ENCODE data around the gene SSR3.
"Not testable (repeated sequence)": the region's sequence is repeated elsewhere in the genome, so short reads cannot be mapped to it uniquely, and the experiment has no call there.

Gene SSR3

DNA sequence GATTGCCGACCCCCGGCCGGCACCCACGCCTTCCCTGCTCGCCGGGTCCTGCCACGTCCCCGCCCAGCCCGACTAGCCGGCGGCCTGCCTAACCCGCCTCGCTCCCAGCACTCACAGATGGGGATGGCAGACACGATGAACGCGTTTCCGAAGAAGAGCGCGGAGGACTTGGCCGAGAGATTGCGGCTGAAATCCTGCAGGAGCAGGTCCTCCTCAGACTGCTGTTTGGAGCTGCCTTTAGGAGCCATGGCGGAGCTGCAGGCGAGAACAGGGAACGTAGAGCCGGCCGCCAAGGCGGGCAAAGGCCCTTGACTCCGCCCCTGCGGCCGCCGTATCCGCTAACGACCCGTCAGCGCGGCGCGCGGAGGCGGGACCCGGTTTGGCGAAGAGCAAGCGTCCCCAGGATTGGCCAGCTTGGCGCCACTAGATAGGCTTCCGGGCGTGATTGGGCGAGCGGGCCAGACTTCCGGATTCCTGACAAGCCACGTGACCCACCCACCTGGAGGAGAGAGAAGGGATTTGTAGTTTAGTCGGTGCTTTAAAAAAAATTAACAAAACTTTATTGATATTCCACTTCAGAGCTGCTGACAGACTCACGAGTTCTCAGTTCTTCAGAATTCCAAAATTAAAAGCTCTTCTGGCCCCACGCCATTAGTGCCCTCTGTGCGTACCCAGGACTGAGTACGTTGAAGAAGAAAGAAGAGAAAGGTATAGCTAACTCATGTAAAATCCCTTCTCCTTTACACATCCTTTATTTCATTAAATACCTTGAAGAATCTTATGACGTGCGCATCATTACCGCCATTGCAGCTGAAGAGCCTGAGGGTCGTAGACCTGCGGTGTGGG lies at the start of gene SSR3:
TSS of gene SSR3 (minus strand) at position 276 of the 846 bp plus-strand sequence. CDS start at position 248, 28 bp downstream.
- DNase-seq, result peak; percentile 97

DNA sequence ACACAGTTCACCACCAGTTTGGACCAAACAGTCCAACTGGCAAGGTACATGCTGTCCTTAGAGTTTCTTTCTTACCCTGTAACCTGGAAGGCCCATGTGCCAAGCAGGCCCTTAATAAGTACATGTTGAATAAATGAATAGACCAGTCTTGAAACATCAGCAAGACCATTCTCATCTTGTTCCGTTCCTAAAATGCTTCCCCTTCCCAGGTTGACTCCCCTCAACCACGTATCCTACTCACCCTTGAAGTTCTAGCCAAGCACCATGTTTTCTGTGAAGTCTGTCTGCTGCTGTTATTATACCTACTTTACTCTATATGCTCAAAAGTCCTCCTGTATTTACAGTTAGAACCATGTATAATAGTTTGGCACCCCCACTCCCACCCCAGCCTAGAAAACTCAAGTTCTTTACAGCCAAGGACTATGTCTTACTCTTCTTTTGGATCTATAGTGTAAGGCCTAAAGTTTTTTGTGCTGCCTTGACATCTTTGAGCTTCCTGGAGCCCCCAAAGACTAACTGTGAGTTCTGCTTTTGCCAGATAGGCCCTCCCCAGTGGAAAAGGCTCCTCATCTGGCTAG lies 49.2 kb upstream of the SSR3 start:
- DNase-seq, result no peak

DNA sequence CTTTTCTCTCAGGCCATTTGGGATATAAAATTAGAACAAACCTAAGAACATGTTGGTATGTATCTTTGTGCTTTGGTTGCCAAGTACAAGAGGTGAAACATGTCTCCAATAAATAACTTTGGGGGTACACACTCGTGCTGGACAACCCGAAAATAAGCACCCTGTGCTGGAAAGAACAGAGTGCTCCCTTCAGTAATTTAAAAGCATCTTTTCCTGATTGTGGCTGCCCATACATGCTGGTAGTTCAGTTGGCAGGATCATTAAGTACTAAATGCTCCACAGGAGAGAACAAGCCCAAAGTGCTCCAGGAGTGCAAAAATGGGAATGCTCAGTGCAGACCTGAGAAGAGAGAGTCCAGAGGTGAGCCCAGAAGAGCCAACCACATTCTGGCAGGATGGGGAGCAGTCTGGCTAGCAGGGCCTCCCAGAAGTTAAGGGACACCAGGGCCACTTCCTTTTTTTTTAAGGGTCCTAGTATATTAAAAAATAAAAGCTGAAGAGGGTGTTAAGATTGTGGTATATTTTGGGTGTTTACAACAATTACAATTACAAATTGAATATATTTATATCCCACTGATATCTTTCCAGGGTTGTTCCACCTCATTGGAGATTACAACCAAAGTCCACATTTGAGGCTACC lies 48.6 kb upstream of the SSR3 start:
- DNase-seq, result no peak

DNA sequence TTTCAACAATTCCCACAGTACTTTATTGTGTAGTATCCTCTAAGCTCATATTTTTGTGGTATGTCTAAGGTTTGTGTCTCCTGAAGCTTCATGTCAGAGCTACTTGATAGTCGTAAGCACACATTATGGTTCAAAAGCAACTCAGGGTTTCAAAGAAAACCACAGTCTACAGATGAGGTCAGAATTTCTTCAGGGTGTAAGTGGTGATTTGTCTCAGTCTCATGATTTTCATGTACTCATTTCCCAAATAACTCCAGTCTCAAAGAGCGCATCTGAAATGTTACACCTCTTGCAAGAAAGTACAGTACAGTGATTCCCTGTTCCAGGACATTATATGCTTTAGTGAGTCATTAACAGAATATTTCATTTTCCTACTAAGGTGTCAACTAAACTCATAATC lies 47.5 kb upstream of the SSR3 start:
- DNase-seq, result no peak

DNA sequence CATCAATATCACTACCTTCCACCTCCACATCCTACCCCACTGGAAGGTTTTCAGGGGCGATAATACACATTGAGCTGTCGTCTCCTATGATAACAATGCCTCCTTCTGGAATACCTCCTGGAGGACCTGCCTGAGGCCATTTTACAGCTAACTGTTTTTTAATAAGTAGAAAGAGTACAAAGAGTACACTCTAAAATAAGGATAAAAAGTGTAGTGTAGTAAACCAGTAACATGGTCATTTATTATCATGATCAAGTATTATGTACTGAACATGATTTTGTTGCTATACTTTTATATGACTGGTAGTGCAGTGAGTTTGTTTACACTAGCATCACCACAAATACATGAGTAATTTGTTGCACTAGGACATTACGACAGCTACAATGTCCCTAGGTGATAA lies 46.6 kb upstream of the SSR3 start:
- DNase-seq, result no peak

DNA sequence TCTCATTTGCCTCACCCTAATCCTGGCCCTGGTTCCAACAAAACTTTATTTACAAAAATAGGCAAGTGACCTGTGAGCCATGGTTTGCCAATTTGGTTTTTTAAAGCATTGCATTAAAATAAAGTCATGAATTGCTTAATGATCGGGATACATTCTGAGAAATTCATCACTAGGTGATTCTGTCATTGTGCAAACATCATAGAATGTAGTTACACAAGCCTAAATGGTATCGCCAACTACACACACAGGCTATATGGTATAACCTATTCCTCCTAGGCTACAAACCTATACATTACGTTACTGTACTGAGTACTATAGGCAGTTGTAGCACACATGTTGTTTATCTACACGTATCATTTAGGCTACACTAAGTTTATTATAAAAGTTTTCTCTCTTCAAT lies 45.9 kb upstream of the SSR3 start:
- DNase-seq, result no peak

DNA sequence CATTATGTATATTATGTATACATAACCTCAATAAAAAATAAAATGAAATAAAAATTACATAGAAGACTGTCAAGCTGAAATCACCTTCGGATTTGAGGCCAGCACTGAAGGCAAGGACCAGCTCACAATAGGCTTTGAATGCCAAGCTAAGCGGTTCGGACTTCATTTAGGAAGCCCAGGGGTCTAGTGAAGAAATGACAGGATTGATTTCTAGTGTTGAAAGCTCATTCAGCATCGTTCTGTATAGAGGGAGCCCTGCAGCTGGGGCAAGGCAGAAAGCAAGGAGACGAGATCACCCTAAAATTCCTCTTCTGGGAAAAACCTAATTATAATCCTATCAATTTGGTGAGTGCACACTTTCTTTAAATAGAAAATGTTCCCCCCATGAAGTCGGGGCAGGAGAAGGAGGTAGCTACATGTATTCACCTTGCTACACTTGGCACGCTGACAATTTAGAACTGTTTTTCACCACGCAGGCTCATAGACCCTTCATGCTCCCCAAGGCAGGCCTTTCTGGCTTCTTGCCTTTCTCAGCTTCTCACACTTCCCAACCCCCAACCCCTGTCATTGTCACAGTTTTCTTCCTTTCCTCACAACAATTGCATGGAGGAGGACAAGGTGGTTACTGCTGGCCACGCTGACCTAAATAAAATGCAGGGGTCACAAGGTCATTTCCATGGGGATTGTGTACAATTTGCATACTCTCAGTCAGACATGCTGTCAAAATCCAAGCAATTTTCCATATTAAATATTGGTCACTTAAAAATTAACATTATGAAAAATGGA lies 44.4 kb upstream of the SSR3 start:
- no peak for DNase-seq

DNA sequence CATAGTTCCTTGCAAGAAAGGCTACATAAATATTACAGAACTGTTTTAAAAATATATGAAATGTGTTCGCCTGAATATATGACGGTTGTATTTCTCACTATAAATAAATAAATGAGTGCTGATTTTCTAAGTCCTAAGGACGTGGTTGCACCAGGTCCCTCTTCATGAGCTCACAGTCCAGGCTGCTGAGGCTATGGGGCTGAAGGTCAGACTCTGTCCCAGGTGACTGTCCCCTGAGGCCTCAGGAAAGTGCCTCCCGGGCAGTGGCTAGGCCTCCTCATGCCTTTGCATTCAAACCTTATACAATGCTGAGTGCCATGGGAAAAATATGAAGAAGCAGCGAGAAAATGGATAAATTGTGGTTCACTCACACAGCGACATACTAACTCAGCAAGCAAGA lies 43.5 kb upstream of the SSR3 start:
- no peak for DNase-seq

DNA sequence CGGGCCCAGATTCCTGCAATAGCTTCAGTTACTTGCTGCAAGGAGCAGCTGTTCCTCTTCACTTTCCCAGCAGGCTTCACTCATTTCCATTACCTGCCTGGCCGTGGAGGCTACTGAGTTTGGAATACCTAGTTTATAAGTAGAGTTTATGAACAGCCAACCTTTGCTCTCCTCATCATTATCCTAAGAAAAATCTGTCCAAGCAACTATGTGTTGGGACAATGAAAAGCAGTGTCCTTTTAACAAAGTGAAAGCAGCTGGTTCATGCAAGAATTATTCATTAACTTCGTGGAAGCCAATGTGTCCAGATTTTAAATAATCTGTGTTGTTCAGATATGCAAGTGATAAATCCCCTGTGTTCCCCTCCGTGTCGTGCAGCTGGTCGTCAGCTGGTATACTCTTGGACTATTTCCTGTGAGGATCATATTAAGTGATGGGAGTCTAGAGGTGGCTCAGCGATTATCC lies 39.3 kb upstream of the SSR3 start:
- no peak for DNase-seq

DNA sequence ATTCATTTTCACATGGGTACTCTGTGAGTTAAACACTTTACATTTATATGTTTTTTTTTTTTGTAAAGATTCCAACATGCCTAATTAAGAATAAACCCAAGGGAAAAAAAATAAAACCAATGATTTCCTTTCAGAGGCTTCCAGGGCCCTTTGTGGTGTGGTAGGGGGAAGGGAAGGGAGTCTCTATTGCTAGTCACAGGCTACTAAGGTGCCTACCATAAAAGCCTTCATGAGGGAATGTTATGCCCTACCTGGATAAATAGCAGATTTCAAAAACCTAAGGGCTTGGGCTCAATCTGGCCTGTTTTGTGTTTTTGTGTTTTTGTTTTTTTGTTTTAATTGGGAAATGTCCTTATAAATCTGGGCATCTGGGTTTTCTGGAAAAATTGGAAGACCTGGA lies 38.9 kb upstream of the SSR3 start:
- no peak for DNase-seq

DNA sequence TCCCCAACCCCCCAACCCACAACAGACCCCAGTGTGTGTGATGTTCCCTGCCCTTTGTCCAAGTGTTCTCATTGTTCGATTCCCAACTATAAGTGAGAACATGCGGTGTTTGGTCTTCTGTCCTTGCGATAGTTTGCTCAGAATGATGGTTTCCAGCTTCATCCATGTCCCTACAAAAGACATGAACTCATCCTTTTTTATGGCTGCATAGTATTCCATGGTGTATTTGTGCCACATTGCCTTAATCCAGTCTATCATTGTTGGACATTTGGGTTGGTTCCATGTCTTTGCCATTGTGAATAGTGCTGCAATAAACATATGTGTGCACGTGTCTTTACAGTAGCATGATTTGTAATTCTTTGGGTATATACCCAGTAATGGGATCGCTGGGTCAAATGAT lies 34.9 kb upstream of the SSR3 start:
- not testable (repeated sequence) for DNase-seq

DNA sequence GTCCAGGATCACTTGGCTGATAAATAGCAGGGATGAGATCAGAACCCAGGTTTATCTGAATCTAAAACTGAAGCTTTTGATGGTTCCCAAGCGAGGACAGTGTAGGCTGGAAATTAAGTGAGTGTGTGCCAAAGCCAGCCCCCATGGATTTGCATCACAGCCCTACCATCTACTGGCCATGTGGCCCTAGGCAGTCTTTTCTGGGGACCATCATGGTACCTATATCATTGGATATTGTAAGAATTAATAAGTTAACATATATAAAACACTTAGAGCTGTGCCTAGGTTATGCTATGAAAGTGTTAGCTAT lies 32.8 kb upstream of the SSR3 start:
- DNase-seq, result no peak

DNA sequence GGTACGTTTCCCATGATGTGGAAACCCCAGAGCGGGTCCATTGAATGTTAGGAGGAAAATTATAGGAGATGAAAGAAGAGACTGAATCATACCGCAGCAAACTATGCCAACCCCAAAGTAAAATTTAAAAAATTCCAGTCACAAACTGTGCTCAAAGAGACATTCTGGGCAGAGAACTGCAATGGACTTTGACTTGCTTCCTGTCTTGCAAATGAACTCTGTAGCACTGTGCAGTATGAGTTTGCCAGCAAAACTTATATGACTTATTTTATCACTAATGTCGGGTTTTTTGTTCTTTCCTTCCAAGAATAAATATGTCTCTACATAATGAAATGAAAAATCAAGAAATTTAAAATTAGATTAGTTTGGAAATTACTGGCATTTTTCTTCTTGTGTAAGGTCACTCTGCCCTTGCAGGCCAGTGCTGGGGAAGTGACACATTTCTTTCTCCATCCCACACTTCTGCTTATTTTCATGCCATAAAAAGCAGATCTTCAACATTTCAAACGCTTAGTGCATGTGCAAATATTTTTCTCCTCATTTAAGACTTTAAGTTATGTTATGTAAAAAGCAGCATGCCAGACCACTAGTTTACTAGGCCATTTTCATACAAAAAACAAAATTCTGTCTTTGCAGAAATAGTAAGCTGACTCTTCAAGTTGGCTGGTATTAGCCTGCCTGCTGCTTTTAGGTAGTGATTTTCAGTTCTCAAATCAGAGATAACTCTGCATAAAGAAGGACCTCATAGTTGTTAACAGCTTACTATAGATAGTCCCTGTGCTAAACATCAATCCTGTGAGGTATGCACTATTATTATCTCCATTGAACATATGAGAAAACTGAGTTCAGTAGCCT lies 32.2 kb upstream of the SSR3 start:
- DNase-seq, result no peak

DNA sequence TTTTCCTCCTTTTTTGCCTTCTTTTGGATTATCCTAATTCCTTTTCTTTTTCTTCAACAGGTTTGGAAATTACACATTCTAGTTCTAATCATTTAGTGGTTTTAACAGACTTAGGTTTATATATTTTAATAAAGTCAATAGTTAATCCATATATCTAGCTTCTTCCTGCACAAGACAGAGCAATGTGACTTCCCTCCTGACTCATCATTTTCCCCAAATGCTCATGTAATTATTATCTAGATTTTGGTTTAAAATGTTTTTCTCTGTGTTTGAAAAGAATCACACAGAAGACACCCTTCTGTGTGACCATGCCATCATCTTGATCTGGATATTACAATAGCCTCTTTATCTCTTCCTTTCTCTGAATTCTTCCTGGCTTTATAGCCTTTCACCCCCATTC lies 28.6 kb upstream of the SSR3 start:
- no peak for DNase-seq

DNA sequence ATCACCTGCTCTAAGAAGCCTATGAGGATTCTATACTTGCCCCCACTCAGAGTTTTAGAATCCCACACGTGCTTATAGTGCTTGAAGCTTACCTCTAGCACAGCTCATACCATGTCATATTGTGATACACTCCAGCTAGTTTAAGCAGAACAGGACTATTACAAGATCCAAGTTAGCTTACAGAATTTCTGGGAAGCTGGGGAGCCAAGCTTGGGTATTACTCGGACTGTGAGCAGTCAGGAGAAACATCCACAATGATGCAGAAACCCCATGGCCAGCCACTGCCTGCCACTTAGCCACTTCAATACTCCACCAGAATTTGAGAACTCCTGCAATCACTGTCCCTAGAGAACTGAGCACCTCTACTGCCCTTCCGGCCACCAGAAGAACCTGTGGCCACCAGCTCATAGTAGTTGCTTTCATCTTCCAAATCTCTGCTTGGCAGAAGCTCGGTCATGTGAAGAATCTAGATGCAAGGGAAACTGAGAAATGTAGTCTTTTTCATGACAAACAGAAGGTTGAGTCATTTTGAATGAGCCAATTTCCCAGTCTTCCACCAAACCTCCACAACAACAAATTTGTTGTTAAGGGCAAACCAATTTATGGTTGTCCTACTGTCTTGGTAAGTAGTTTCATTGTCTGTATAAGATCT lies 27.7 kb upstream of the SSR3 start:
- DNase-seq, result no peak

DNA sequence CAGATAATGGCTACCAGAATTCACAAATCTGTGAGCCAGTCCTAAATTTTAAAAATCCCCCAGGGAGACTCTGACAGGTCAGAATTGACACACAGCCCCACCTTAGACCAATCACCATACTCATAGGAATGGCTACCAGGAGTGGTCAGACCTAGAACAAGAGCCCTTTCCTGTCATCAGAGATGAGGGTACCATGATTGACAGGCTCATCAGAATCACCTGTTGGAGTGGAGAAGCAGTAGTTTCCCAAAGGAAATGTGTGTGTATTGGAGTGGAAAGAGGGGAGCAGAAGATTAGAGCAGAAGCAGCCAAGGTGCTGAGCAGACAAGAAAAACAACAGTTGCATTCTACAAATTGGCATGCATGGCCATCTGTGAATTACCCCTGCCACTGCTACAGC lies 27.0 kb upstream of the SSR3 start:
- DNase-seq, result no peak

DNA sequence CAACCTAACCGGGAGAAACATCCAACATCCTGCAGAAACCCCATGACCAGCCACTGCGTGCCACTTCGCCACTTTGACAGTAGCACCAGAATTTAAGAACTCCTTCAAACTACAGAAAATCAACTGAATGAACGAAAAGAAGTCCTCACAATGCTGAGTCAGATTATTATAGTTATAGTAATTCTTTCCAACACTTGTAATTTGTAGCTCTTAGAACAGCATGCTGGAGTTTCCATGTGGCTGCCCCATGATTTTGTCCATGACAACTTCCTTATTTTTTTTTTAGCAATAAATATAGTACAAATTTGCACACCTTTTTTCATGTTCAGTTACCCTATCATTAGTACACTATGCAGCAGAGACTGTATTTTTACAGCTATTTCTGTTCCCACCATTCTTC lies 26.1 kb upstream of the SSR3 start:
- DNase-seq, result no peak

DNA sequence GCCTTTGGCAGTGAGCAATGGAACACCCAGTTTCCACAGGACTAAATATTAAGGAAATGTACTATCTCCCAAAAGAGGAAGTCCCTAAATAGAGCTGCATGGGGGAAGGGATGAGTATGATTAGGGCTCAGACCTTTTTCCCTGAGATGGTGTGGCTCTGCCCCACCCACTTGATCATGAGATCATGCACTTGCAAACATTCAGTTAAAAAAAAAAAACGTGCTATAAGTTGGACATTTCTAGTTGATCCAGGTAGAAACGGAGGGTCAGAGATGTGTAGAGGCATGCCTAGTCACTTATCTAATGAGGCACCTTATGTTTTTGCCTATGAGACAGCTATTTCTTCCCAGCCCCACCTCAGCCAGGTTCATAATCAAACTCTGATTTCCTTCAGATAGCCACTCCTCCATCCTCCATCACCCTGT lies 24.5 kb upstream of the SSR3 start:
- DNase-seq, result no peak

DNA sequence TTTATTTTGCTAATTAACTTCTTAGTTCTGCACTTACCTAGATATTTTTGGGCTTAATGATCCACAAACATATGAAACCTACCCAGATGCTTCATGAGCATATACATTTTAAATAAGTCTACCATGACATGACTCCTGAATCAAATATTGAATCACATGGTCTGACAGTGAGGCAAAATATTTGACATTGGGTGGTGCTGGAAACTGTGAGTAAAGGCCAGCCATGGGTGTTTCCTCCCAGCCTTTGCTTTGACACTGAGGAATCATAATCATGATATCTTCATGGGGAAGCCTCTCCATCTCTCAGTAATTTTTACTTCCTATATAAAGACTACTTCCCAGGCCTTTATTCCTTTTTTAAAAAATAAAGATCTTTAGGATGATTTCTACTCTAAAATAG lies 22.8 kb upstream of the SSR3 start:
- DNase-seq, result no peak

DNA sequence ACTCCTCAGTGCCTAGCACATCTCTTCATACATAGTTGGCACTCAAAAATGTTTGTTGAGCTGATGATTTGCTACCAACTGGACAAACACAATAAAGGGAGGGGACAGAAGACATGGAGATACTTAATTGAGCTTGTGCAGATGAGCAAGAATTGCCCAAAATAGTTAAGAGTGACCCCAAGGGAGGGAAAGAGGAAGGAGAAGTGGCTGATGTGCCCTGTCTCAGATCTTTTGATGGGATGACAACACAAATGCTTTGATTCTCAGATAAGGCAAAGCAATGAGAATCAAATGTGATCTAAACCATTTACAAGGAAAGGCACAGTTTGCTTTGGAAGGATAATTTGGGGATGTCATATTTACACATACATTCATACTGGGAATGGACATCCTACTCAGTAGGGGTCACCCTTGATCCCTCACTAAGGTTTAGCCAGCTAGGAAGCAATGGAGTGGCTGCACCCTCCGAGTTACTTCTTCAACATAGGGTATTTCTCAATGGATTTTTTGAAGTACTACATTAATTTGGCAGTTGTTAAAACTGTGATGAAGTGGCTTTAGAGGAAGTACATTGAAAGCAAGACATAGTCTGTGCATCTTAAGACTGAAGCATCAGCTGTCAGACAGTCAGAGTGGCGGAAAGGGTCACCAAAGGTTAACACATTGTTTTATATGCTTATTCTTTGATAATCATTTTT lies 21.9 kb upstream of the SSR3 start:
- no peak for DNase-seq

DNA sequence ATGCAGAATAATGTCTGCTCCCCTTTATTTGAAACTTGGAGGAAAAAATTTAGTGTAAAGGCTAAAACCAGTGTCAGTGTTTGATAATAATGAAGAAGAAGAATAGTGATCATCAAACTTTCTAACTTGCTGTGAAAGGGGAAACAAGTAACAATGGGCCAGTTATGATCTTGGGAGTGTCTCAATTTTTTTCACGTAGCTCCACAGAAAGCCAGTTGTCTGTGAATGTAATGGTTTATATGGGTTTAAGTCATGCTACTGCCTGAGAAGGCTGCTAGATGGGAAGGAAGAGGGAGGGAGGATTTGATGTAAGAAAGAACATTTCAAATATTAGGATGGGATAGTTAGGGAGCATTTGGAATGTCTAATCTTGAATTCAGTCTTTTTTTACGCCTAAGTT lies 21.1 kb upstream of the SSR3 start:
- no peak for DNase-seq

Data from NCI-H345 (cell line).